GM12874 (cell line): ENCODE measurements around the gene S1PR2.

Experiments
- TF ChIP-seq, protein P1 (sequence below): IDR thresholded peaks from 2 replicates; pipeline ENCODE4 v1.5.1; 2011; ENCODE audit warnings: low read depth, mild to moderate bottlenecking, control low read depth, low read length, moderate library complexity; ENCODE audit not compliant: insufficient read depth

Gene S1PR2

DNA sequence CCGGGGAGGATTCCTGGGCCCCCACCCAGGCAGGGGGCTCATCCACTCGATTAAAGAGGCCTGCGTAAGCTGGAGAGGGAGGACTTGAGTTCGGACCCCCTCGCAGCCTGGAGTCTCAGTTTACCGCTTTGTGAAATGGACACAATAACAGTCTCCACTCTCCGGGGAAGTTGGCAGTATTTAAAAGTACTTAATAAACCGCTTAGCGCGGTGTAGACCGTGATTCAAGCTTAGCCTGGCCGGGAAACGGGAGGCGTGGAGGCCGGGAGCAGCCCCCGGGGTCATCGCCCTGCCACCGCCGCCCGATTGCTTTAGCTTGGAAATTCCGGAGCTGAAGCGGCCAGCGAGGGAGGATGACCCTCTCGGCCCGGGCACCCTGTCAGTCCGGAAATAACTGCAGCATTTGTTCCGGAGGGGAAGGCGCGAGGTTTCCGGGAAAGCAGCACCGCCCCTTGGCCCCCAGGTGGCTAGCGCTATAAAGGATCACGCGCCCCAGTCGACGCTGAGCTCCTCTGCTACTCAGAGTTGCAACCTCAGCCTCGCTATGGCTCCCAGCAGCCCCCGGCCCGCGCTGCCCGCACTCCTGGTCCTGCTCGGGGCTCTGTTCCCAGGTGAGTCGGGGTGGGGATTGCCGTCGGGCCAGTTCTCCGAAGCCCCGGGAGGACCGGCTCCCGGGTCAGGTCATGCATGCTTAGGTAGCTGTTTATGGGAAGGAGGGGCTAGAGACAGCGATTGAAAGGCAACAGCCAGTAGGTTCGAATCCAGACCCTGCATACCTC, 39.7 kb upstream of the S1PR2 start, which contains the start of gene ICAM1:
Gene ICAM1 (plus strand): TSS at position 505 of the 779 bp plus-strand sequence. CDS start 40 bp downstream, at position 545.
- TF ChIP-seq, protein P1, sequence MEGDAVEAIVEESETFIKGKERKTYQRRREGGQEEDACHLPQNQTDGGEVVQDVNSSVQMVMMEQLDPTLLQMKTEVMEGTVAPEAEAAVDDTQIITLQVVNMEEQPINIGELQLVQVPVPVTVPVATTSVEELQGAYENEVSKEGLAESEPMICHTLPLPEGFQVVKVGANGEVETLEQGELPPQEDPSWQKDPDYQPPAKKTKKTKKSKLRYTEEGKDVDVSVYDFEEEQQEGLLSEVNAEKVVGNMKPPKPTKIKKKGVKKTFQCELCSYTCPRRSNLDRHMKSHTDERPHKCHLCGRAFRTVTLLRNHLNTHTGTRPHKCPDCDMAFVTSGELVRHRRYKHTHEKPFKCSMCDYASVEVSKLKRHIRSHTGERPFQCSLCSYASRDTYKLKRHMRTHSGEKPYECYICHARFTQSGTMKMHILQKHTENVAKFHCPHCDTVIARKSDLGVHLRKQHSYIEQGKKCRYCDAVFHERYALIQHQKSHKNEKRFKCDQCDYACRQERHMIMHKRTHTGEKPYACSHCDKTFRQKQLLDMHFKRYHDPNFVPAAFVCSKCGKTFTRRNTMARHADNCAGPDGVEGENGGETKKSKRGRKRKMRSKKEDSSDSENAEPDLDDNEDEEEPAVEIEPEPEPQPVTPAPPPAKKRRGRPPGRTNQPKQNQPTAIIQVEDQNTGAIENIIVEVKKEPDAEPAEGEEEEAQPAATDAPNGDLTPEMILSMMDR: 0 out of 2 replicates have a peak, but pooled peaks have one; percentile 18

DNA sequence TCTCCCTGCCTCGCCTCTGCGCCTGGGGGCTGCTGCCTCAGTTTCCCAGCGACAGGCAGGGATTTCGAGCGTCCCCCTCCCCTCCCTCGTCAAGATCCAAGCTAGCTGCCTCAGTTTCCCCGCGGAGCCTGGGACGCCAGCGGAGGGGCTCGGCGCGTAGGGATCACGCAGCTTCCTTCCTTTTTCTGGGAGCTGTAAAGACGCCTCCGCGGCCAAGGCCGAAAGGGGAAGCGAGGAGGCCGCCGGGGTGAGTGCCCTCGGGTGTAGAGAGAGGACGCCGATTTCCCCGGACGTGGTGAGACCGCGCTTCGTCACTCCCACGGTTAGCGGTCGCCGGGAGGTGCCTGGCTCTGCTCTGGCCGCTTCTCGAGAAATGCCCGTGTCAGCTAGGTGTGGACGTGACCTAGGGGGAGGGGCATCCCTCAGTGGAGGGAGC, 39.1 kb upstream of the S1PR2 start:
- TF ChIP-seq, protein P1: no peak

DNA sequence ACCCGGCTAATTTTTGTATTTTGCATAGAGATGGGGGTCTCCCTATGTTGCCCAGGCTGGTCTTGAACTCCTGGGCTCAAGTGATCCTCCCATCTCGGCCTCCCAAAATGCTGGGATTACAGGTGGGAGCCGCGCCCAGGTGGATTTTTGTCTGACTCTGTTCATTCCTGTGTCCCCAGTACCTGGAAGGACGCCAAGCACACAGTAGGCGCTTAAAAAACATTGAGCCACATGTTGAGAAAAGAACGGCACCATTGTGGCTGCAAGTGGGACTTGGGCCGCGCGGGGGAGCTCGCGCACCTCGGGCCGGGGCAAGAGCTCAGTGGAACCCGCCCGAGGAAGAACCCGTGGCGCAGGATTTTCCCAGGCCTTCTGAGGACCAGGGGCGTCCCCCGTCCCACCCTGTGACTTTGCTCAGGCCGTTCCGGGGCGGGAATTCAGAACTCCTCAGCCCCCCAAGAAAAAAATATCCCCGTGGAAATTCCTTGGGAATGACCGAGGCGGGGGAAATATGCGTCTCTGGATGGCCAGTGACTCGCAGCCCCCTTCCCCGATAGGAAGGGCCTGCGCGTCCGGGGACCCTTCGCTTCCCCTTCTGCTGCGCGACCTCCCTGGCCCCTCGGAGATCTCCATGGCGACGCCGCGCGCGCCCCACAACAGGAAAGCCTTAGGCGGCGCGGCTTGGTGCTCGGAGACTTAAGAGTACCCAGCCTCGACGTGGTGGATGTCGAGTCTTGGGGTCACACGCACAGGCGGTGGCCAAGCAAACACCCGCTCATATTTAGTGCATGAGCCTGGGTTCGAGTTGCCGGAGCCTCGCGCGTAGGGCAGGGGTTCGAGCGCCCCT, 38.4 kb upstream of the S1PR2 start:
- TF ChIP-seq, protein P1: peak; percentile 93

DNA sequence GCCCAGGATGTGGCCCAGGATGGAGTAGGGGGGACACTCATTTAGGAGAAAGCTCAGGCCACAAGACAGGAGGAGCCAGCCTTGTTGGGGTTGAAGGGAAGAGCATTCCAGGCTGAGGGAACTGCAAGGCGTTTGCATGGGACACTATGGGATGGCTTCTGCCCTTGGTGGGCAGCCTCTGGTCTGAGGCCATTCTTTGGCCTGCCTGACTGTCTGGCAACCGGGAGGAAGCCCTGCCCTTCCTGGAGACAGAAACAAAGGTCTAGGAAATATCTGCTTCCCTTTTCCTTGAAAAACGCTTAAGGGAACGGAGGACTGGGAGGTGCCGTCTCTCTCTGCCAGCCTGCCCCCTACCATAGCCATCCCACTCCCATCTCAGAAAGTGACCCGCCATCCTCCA, 36.9 kb upstream of the S1PR2 start:
- TF ChIP-seq, protein P1: no peak

DNA sequence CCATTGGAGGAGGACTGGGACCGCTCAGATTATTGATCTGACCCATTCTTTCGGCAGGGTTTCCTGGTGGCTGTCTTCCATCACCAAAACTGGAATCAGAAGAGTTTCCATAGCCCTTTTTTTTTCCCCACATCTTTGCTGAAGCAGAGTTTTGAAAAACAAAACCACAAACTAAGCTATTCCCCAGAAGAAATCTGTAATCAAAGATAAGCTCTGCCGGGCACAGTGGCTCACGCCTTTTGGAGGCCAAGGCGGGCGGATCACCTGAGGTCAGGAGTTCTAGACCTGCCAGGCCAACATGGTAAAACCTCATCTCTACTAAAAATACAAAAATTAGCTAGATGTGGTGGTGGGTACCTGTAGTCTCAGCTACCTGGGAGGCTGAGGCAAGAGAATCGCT, 35.6 kb upstream of the S1PR2 start:
- TF ChIP-seq, protein P1: no peak

DNA sequence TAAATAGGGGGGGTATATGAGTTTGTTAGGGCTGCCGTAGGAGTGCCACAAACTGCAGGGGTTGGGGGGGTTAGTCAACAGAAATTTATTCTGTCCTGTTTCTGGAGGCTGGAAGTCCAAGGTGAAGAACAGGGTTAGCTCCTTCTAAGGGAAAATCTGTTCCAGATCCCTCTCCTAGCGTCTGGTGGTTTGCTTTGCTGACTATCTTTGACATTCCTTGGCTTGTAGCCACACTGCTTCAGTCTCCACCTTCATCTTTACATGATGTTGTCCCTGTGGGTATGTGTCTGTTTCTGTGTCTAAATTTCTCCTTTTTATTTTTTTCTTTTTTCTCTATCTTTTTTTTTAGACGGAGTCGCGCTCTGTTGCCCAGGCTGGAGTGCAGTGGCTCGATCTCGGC, 31.6 kb upstream of the S1PR2 start:
- TF ChIP-seq, protein P1: no peak

DNA sequence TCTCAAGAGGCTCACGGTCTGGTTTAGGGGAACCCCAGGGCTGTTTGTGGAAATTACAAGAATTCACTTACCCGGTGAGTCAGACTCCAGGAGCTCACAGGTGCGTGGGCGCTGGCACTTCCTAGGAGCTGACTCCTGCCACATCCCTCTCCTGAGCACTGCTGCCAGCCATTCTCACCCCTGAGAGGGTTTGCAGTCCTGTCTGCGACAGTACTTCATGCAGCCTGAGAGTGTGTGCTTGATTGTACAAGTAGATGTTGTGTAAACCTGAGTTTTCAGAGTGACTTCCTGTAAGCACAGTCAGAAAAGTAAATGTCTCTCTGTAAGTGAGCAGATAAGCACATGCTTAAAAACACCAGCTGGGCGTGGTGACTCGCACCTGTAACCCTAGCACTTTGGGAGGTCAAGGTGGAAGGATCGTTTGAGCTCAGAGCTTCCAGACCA, 29.0 kb upstream of the S1PR2 start:
- TF ChIP-seq, protein P1: no peak
